Epithelial cell of proximal tubule (primary cell): ENCODE data around the gene EHHADH. TPM values are rescaled to one million over a fixed set of nuclear protein-coding genes. Genes with fewer than 3 reads are reported as not detected.

Source experiments
- DNase-seq: peaks from one replicate; pipeline ENCODE4 v3.0.0-alpha.2; 2011; ENCODE audit warnings: low read depth
- H3K4me3 ChIP-seq: 2 replicates; pipeline ENCODE4 v1.5.1; 2011; ENCODE audit warnings: low read depth, mild to moderate bottlenecking, low read length
- CTCF ChIP-seq: conservative IDR thresholded peaks from 2 replicates; pipeline ENCODE4 v1.5.1; 2012; ENCODE audit warnings: low read depth, mild to moderate bottlenecking, low read length
- total RNA-seq: library from RNA; depleted of rRNA; stranded (reverse); fragments of >200 nt; gene quantifications from 2 replicates; pipeline ENCODE4 v1.2.3, GENCODE V29; 2015

Gene EHHADH
- total RNA-seq, 1 donor from 2014 or later: 9.3 TPM

GRCh38 chr3:185199671-185200070, 54.2 kb downstream of the EHHADH start:
- DNase-seq: no peak
- no peak overlapping the region for H3K4me3 ChIP-seq
- TF ChIP-seq CTCF: peak; percentile 21

- H3K4me3 ChIP-seq: no peak overlapping the region
- DNase-seq: no peak
- TF ChIP-seq CTCF: no peak
Measured at GRCh38 chr3:185199206-185199605, 54.6 kb downstream of the EHHADH start.

GRCh38 chr3:185197068-185197467, 56.8 kb downstream of the EHHADH start:
- H3K4me3 ChIP-seq: no peak overlapping the region
- TF ChIP-seq CTCF: no peak
- no peak for DNase-seq

GRCh38 chr3:185195652-185196051, 58.2 kb downstream of the EHHADH start:
- no peak overlapping the region for H3K4me3 ChIP-seq
- DNase-seq: no peak
- no peak for TF ChIP-seq CTCF

GRCh38 chr3:185188816-185189215, 65.0 kb downstream of the EHHADH start:
- H3K4me3 ChIP-seq: no peak overlapping the region
- DNase-seq: no peak
- TF ChIP-seq CTCF: no peak

- no peak overlapping the region for H3K4me3 ChIP-seq
- no peak for TF ChIP-seq CTCF
- no peak for DNase-seq
Measured at GRCh38 chr3:185187391-185187790, 66.5 kb downstream of the EHHADH start.

- DNase-seq: no peak
Measured at GRCh38 chr3:185176750-185177359, 77.0 kb downstream of the EHHADH start.

More at GRCh38 chr3:185176750-185177359, 77.0 kb downstream of the EHHADH start:
- TF ChIP-seq CTCF: peak; percentile 76
- H3K4me3 ChIP-seq: no peak overlapping the region
